ENCODE data around the gene RPN1. TPM values are rescaled to one million over a fixed set of nuclear protein-coding genes. Genes with fewer than 3 reads are reported as not detected.

The RPN1 gene
- total and polyA plus RNA-seq, 4 experiments from 2014 or later: 121 to 320 (median 188) TPM

DNA sequence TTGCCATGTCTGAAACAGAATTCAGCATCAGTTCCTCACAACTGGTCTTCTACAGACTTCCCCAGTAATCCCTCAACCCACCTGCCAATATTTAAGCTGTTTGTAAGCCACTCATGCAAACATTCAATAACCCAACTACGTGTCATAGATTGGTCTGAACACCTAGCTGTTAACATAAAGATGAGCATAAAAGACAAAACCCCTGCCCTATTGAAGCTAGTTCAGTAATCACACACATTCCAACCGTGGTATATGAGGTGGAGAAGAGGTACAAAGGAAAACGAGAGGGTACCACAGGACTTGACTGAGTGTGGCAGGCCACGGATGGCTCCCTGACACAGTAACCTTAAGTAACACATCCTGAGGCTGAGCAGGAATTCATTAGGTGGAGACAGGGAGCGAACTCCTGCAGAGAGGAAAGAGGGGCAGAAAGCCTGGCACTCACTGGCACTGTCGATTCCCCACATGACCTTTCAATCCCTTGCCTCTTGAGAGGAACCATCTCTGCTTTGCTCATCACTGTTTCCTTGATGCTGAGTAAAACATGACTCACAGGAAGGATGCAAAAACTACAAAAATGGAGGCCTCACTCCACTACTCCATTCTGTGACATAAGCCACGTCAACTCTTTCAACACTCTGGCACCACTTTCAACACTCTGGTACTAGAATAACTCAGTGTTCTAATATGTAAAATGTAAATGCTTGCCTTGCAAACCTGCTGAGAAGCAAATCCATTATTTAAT is 31.3 kb downstream of the RPN1 start:
- H3K27me3 ChIP-seq (ENCODE audit: insufficient read depth, low read length): no peaks in the 10 kb centered on the region
- no peaks in the 10 kb centered on the region for H3K9me3 Mint-ChIP-seq
- peaks cover 24 to 57% of the 10 kb centered on the region in 2 donors for H3K36me3 Mint-ChIP-seq
- intact Hi-C loops (cut with micrococcal nuclease): loop anchor here (5.0 kb wide), 1 partner anchor 628 kb away; the partner anchor contains the start of gene COPG1
- ChIA-PET CTCF (ENCODE audit: partially characterized antibody) (interaction anchor here (0.8 to 2.4 kb wide), 2 partner anchors 11 to 61 kb away, joined by 3 to 18 read pairs; no protein-coding TSS in a partner anchor), POLR2A (ENCODE audit: partially characterized antibody) (interaction anchor here (2.0 to 3.4 kb wide), 2 partner anchors 35 to 62 kb away, joined by 9 to 26 read pairs; no protein-coding TSS in a partner anchor)
- H3K4me3 ChIP-seq (ENCODE audit: low read length in 2 of 2): no peak overlapping the region
- H3K36me3 ChIP-seq (ENCODE audit: insufficient read depth, low read length): peaks cover 40% of the 10 kb centered on the region
- peak in 1 of 5 donors; percentile 9 for DNase-seq
- H3K27ac ChIP-seq (ENCODE audit: low read depth, low read length): peak overlapping the region; percentile 88
- H3K27ac Mint-ChIP-seq: peak overlapping the region; percentile 77 to 99 (median 94)
- H3K4me1 ChIP-seq (ENCODE audit: insufficient read depth, low read length): peaks cover 23% of the 10 kb centered on the region
- no peaks in the 10 kb centered on the region for H3K27me3 Mint-ChIP-seq
- no peaks in the 10 kb centered on the region for H3K9me3 ChIP-seq (ENCODE audit: control insufficient read depth in 1 of 2, low read length in 2 of 2)
- peak overlapping the region; percentile 93 to 99 (median 96) for H3K4me3 Mint-ChIP-seq
- peaks cover 17 to 30% (median 23%) of the 10 kb centered on the region in 4 donors for H3K4me1 Mint-ChIP-seq

DNA sequence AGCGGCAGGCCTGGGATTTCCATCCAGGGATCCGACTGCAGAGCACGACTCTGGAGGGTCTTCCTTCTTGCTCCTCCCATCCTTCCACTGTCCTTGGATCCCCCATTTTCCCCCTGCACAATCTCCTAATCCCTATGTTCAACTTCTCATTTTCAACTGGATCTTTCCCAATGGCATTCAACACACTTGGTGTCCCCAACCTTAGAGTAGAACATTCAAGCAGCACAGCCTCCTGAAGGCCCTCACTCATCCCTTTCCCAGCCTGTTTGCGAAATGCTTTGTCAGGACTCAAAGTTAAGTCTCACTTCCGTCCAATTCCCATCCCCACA is 32.3 kb downstream of the RPN1 start:
- Mint-ChIP-seq H3K27ac (peak overlapping the region; percentile 93 to 99 (median 98)), H3K27me3 (no peaks in the 10 kb centered on the region), H3K9me3 (no peaks in the 10 kb centered on the region), H3K4me1 (peaks cover 17 to 30% (median 23%) of the 10 kb centered on the region in 4 donors), H3K36me3 (peaks cover 19 to 48% of the 10 kb centered on the region in 2 donors), H3K4me3 (peak overlapping the region; percentile 93 to 99 (median 96))
- ChIA-PET POLR2A (ENCODE audit: partially characterized antibody) (interaction anchor here (0.8 to 3.4 kb wide), 17 partner anchors 9 to 698 kb away, joined by 3 to 26 read pairs (median 5); partner anchors contain the start of genes ACAD9, COPG1, RAB7A and RPN1), CTCF (ENCODE audit: partially characterized antibody) (interaction anchor here (0.8 to 3.1 kb wide), 29 partner anchors 9 to 698 kb away, joined by 3 to 33 read pairs (median 6); partner anchors contain the start of genes ACAD9 and RPN1)
- H3K27ac ChIP-seq (ENCODE audit: low read depth, low read length): peak overlapping the region; percentile 88
- peaks cover 23% of the 10 kb centered on the region for H3K4me1 ChIP-seq (ENCODE audit: insufficient read depth, low read length)
- H3K36me3 ChIP-seq (ENCODE audit: insufficient read depth, low read length): peaks cover 30% of the 10 kb centered on the region
- H3K27me3 ChIP-seq (ENCODE audit: insufficient read depth, low read length): no peaks in the 10 kb centered on the region
- no peak for DNase-seq
- no peaks in the 10 kb centered on the region for H3K9me3 ChIP-seq (ENCODE audit: control insufficient read depth in 1 of 2, low read length in 2 of 2)
- intact Hi-C loops (cut with micrococcal nuclease): loop anchor here (5.0 kb wide), 1 partner anchor 629 kb away; the partner anchor contains the start of gene COPG1
- H3K4me3 ChIP-seq (ENCODE audit: low read length in 2 of 2): peak overlapping the region; percentile 81 to 91

DNA sequence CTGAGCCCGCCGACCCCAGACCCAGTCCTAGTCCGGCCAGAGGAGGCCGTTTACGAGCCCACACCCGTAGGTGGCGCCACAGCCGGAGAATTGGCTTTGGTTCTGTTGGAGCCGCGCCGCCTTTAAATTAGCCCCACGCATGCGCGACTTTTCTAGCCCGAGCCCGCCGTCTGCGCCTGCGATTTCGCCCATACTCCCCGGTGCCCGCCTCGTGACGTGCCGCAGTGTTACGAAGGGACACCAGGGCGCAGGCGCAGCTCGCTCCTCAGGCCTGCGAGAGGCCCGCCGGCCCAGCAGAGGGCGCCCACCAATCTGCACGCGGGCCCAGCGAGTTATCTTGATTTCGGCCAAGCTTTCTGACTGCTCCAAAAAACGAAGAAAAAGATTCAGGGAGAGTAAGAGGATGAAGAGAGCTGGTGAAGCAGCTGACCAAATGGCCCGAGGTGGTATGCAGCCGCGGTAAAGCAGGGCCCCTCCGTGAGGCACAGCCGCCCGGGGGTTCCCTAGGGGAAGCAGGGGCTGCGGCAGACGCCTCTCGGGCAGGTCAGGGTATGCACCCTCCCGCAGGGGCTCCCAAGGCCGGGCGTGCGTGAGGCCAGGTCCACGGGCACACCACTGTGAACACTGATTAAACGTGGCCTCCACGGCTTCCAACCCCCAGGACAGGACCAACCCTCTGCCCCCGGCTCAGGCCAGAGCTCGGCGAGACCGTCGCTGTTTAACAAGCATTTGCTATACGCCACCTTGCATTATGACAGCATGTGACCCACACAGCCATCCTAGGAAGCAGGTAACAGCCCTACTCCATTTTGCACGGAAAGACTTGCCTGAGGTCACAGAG is 32.8 kb downstream of the RPN1 start:
- POLR2A ChIA-PET (ENCODE audit: partially characterized antibody): interaction anchor here (0.8 to 3.4 kb wide), 19 partner anchors 8 to 698 kb away, joined by 3 to 26 read pairs (median 5); partner anchors contain the start of genes ACAD9, COPG1, RAB7A and RPN1
- no peaks in the 10 kb centered on the region for H3K27me3 ChIP-seq (ENCODE audit: insufficient read depth, low read length)
- H3K27ac ChIP-seq (ENCODE audit: low read depth, low read length): peak overlapping the region; percentile 88
- peak overlapping the region; percentile 93 to 99 (median 98) for H3K27ac Mint-ChIP-seq
- H3K36me3 Mint-ChIP-seq: peaks cover 19 to 42% of the 10 kb centered on the region in 2 donors
- H3K9me3 ChIP-seq (ENCODE audit: control insufficient read depth in 1 of 2, low read length in 2 of 2): no peaks in the 10 kb centered on the region
- peaks cover 23% of the 10 kb centered on the region for H3K4me1 ChIP-seq (ENCODE audit: insufficient read depth, low read length)
- no peaks in the 10 kb centered on the region for H3K9me3 Mint-ChIP-seq
- H3K4me1 Mint-ChIP-seq: peaks cover 17 to 30% (median 23%) of the 10 kb centered on the region in 4 donors
- H3K27me3 Mint-ChIP-seq: no peaks in the 10 kb centered on the region
- CTCF ChIA-PET (ENCODE audit: partially characterized antibody): interaction anchor here (0.5 to 3.1 kb wide), 40 partner anchors 8 to 698 kb away, joined by 3 to 33 read pairs (median 4); partner anchors contain the start of genes ACAD9 and RPN1
- H3K4me3 Mint-ChIP-seq: peak overlapping the region; percentile 93 to 99 (median 96)
- DNase-seq: peak; percentile 98 to 99 (median 99)
- intact Hi-C loops (cut with micrococcal nuclease): loop anchor here (1.0 to 5.0 kb wide), 9 partner anchors 33 to 630 kb away; partner anchors contain the start of genes ACAD9, COPG1, ISY1 and RAB7A
- peaks cover 24% of the 10 kb centered on the region for H3K36me3 ChIP-seq (ENCODE audit: insufficient read depth, low read length)
- H3K4me3 ChIP-seq (ENCODE audit: low read length in 2 of 2): peak overlapping the region; percentile 81 to 91

DNA sequence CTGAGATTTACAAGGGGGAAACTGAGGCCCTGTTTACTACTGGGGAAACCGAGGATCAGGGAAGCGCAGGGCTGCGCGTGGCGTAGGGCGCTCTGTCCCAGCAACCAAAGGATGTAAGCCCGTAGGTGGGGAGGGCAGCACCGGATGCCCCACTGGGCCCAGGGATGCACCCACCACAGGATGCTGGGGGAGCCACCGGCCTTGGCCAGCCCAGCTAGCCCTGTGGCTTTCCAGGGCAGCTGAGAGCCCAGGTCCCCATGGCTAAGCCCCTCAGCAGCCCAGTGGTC is 33.4 kb downstream of the RPN1 start:
- no peaks in the 10 kb centered on the region for H3K27me3 Mint-ChIP-seq

DNA sequence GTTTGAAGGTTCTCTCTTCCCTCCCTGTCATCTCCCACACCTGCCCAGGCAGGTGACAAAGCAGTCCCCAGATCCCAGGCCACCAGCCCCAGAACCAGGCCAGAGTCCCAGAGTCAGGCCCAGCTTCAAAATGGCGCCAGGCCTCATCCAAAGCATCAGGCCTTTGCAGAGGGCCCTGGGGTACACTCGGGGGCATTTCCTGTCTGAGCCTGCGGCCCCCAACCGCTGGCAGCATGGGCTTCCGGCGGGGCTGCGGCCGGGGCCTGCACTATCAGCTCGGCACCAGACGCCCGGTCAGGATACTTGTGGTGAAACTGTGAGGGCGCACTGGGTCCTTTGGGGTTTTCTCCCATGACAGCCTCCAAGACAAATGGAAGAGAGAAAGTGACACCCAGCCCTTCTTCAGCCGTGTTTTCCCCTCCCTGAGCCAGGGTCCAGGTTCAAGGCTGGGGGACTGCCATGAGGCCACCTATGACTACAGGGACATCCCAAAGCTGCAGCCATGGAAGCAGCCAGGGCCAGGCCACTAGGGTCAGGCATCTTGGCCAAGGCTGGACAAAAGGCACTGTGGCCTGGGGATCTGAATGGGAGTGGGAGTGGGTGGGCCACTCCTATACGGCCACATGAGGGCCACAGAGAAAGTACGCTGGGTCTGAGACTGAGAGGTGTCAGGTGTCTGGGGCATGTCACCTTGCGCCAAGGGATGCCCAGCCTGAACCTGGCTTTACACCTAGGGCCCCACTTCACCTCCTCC is 33.9 kb downstream of the RPN1 start:
- H3K36me3 ChIP-seq (ENCODE audit: insufficient read depth, low read length): peaks cover 16% of the 10 kb centered on the region
- Mint-ChIP-seq H3K27ac (peak overlapping the region; percentile 93 to 99 (median 98)), H3K4me3 (peak overlapping the region; percentile 93 to 99 (median 96)), H3K9me3 (no peaks in the 10 kb centered on the region), H3K36me3 (peaks cover 19 to 31% of the 10 kb centered on the region in 2 donors), H3K4me1 (peaks cover 17 to 30% (median 23%) of the 10 kb centered on the region in 4 donors), H3K27me3 (no peaks in the 10 kb centered on the region)
- H3K27me3 ChIP-seq (ENCODE audit: insufficient read depth, low read length): no peaks in the 10 kb centered on the region
- CTCF ChIA-PET (ENCODE audit: partially characterized antibody): interaction anchor here (1.1 to 3.1 kb wide), 23 partner anchors 8 to 699 kb away, joined by 4 to 33 read pairs (median 9); partner anchors contain the start of genes ACAD9 and RPN1
- H3K27ac ChIP-seq (ENCODE audit: low read depth, low read length): peak overlapping the region; percentile 88
- H3K4me1 ChIP-seq (ENCODE audit: insufficient read depth, low read length): peaks cover 23% of the 10 kb centered on the region
- no peaks in the 10 kb centered on the region for H3K9me3 ChIP-seq (ENCODE audit: control insufficient read depth in 1 of 2, low read length in 2 of 2)
- intact Hi-C loops (cut with micrococcal nuclease): loop anchor here (1.0 to 5.0 kb wide), 9 partner anchors 34 to 631 kb away; partner anchors contain the start of genes ACAD9, COPG1, ISY1 and RAB7A
- peak overlapping the region; percentile 54 to 57 for H3K4me3 ChIP-seq (ENCODE audit: low read length in 2 of 2)
- POLR2A ChIA-PET (ENCODE audit: partially characterized antibody): interaction anchor here (0.5 to 3.4 kb wide), 12 partner anchors 34 to 823 kb away, joined by 3 to 26 read pairs (median 6); partner anchors contain the start of genes ACAD9, IFT122, MBD4 and RPN1
- peak in 1 of 5 donors; percentile 8 for DNase-seq

More for the DNA sequence above, 33.4 kb downstream of the RPN1 start:
- CTCF ChIA-PET (ENCODE audit: partially characterized antibody): interaction anchor here (0.5 to 3.1 kb wide), 37 partner anchors 9 to 699 kb away, joined by 3 to 33 read pairs (median 6); partner anchors contain the start of genes ACAD9 and RPN1
- H3K36me3 ChIP-seq (ENCODE audit: insufficient read depth, low read length): peaks cover 21% of the 10 kb centered on the region
- no peak for DNase-seq
- H3K36me3 Mint-ChIP-seq: peaks cover 19 to 36% of the 10 kb centered on the region in 2 donors
- H3K9me3 Mint-ChIP-seq: no peaks in the 10 kb centered on the region
- H3K4me1 ChIP-seq (ENCODE audit: insufficient read depth, low read length): peaks cover 23% of the 10 kb centered on the region
- H3K27me3 ChIP-seq (ENCODE audit: insufficient read depth, low read length): no peaks in the 10 kb centered on the region
- intact Hi-C loops (cut with micrococcal nuclease): loop anchor here (1.0 to 5.0 kb wide), 9 partner anchors 33 to 630 kb away; partner anchors contain the start of genes ACAD9, COPG1, ISY1 and RAB7A
- no peaks in the 10 kb centered on the region for H3K9me3 ChIP-seq (ENCODE audit: control insufficient read depth in 1 of 2, low read length in 2 of 2)
- H3K4me3 Mint-ChIP-seq: peak overlapping the region; percentile 93 to 99 (median 96)
- H3K4me3 ChIP-seq (ENCODE audit: low read length in 2 of 2): peak overlapping the region; percentile 54 to 57
- POLR2A ChIA-PET (ENCODE audit: partially characterized antibody): interaction anchor here (0.5 to 3.4 kb wide), 19 partner anchors 8 to 699 kb away, joined by 3 to 26 read pairs (median 5); partner anchors contain the start of genes ACAD9, COPG1, RAB7A and RPN1
- peaks cover 17 to 30% (median 23%) of the 10 kb centered on the region in 4 donors for H3K4me1 Mint-ChIP-seq
- H3K27ac ChIP-seq (ENCODE audit: low read depth, low read length): peak overlapping the region; percentile 88
- peak overlapping the region; percentile 93 to 99 (median 98) for H3K27ac Mint-ChIP-seq

DNA sequence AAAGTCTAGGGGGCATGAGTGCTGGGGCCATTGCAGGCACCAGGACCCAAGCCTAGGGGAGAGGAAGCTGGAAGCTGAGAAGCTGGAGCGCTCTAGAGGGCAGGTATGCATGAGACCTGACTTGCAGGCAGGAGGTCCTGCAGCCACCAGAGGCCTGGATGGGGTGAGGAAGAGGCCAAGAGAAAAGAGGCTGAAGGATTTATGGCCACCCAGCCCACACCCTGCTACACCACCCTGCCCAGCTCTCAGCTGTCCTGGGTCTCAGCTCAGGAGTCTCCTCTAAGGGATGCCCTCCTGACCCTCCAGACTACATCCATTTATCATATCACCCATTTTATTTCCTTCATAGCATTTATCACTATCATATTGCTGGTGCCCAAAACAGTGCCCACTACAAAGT is 36.5 kb downstream of the RPN1 start:
- no peaks in the 10 kb centered on the region for H3K36me3 ChIP-seq (ENCODE audit: insufficient read depth, low read length)
- H3K36me3 Mint-ChIP-seq: peaks cover 0 to 8% of the 10 kb centered on the region in 2 donors
- H3K27ac Mint-ChIP-seq: peak overlapping the region in 1 of 7 donors; percentile 22
- no peak for DNase-seq
- peaks cover 11 to 17% (median 14%) of the 10 kb centered on the region in 4 donors for H3K4me1 Mint-ChIP-seq
- no peaks in the 10 kb centered on the region for H3K9me3 ChIP-seq (ENCODE audit: control insufficient read depth in 1 of 2, low read length in 2 of 2)
- H3K27me3 ChIP-seq (ENCODE audit: insufficient read depth, low read length): no peaks in the 10 kb centered on the region
- H3K4me3 Mint-ChIP-seq: no peak overlapping the region
- H3K9me3 Mint-ChIP-seq: no peaks in the 10 kb centered on the region
- H3K4me1 ChIP-seq (ENCODE audit: insufficient read depth, low read length): peaks cover 18% of the 10 kb centered on the region
- CTCF ChIA-PET (ENCODE audit: partially characterized antibody): interaction anchor here (1.0 to 1.7 kb wide), 6 partner anchors 14 to 310 kb away, joined by 3 to 4 read pairs (median 3); no protein-coding TSS in a partner anchor
- no peaks in the 10 kb centered on the region for H3K27me3 Mint-ChIP-seq
- H3K4me3 ChIP-seq (ENCODE audit: low read length in 2 of 2): no peak overlapping the region
- POLR2A ChIA-PET (ENCODE audit: partially characterized antibody): no interaction called here
- no peak overlapping the region for H3K27ac ChIP-seq (ENCODE audit: low read depth, low read length)
- intact Hi-C loops (cut with micrococcal nuclease): no loop called here

Data from CD4-positive, alpha-beta memory T cell (primary cell).